Activated CD8-positive, alpha-beta T cell treated with anti-CD3 and anti-CD28 coated beads for 36 hours (primary cell): ENCODE results near the gene CCDC47. TPM values are rescaled to one million over a fixed set of nuclear protein-coding genes. Genes with fewer than 3 reads are reported as not detected.

ENCODE experiments used
- ATAC-seq: fragments of 200-7000 bp; cut with Tn5 transposase; one replicate; pipeline ENCODE4 v1.10.0; 2021; ENCODE audit warnings: mild to moderate bottlenecking, moderate library complexity
- CTCF ChIA-PET: fragments of 350-600 bp; sonication (Branson Sonifier 250); formaldehyde crosslinking; loops from one replicate; lab custom pipeline; 2021; ENCODE audit warnings: antibody characterized with exemption; lab: Charles Lee
- POLR2A ChIA-PET: fragments of 350-600 bp; sonication (Branson Sonifier 250); formaldehyde crosslinking; loops from one replicate; lab custom pipeline; 2021; ENCODE audit warnings: antibody characterized with exemption; lab: Charles Lee
- DNase-seq: peaks from one replicate; pipeline ENCODE4 v3.0.0-alpha.2; 2020
- H3K27ac Mint-ChIP-seq: one replicate; pipeline ENCODE4 v1.8.0; 2021; ENCODE audit warnings: mild to moderate bottlenecking, mixed read lengths
- H3K27me3 Mint-ChIP-seq: one replicate; pipeline ENCODE4 v1.8.0; 2021; ENCODE audit warnings: mixed read lengths
- H3K36me3 Mint-ChIP-seq: one replicate; pipeline ENCODE4 v1.8.0; 2021; ENCODE audit warnings: low read depth, mixed read lengths
- H3K4me1 Mint-ChIP-seq: one replicate; pipeline ENCODE4 v1.8.0; 2021; ENCODE audit warnings: low read depth, mixed read lengths
- H3K4me3 Mint-ChIP-seq: one replicate; pipeline ENCODE4 v1.8.0; 2021; ENCODE audit warnings: mild to moderate bottlenecking, moderate library complexity, mixed read lengths
- H3K9me3 Mint-ChIP-seq: one replicate; pipeline ENCODE4 v1.8.0; 2021; ENCODE audit warnings: mixed read lengths
- CTCF ChIP-seq: fragments of 200-600 bp; IDR thresholded peaks from one replicate; pipeline ENCODE4 v1.8.0; 2022; ENCODE audit warnings: antibody characterized with exemption, mild to moderate bottlenecking
- intact Hi-C: fragments of 100-400 bp; cut with micrococcal nuclease; formaldehyde crosslinking; loops from one replicate; pipeline ENCODE4 v1.10.0; 2022
- total RNA-seq, 2 experiments: library from RNA; stranded (reverse); gene quantifications; one replicate each; pipeline ENCODE4 v1.2.3, GENCODE V29; 2021

CCDC47 gene
- total RNA-seq, 2 experiments from 2014 or later = 63.0 to 64.4 TPM

DNA sequence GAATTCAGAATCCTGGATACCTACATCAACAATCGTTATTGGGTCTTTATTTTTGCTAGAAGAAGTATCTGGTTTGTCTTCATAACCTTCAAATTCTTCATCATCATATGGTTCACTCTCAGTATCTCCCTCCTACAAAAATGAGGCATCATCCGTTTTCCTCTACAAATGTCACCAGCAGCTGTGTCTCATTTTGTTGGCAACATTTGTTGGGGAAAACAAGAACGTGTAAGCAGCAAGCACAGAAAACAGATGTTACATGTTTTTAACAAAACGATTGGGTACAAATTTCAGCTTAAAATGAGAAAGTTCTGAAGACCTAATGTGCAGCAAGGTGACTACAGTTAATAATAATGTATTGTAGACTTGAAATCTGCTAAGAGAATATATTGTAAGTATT is 8.7 kb downstream of the CCDC47 start:
- DNase-seq = no peak
- ChIA-PET POLR2A (no interaction called here), CTCF (interaction anchor here (1.1 to 1.5 kb wide), 4 partner anchors 14 to 101 kb away, joined by 3 to 4 read pairs (median 4); no protein-coding TSS in a partner anchor)
- no peaks in the 10 kb centered on the region for H3K9me3 Mint-ChIP-seq
- no peak overlapping the region for H3K4me3 Mint-ChIP-seq
- no peak for ATAC-seq
- peak overlapping the region; percentile 2 for H3K27ac Mint-ChIP-seq
- TF ChIP-seq CTCF = no peak
- intact Hi-C loops = no loop called here
- no peaks in the 10 kb centered on the region for H3K27me3 Mint-ChIP-seq
- H3K36me3 Mint-ChIP-seq = peaks cover 47% of the 10 kb centered on the region
- peaks cover 35% of the 10 kb centered on the region for H3K4me1 Mint-ChIP-seq

GRCh38 chr17:63762161-63763078 is 11.0 kb downstream of the CCDC47 start:
- intact Hi-C loops = no loop called here
- TF ChIP-seq CTCF = no peak
- CTCF ChIA-PET = interaction anchor here (1.1 to 2.0 kb wide), 4 partner anchors 10 to 67 kb away, joined by 4 to 6 read pairs (median 4); partner anchors contain the start of genes CCDC47 and DDX42
- no peak for ATAC-seq
- H3K9me3 Mint-ChIP-seq = no peaks in the 10 kb centered on the region
- POLR2A ChIA-PET = interaction anchor here (0.6 to 1.8 kb wide), 9 partner anchors 8 to 141 kb away, joined by 3 to 13 read pairs (median 4); partner anchors contain the start of genes CCDC47, DDX42 and STRADA
- no peak for DNase-seq
- no peak overlapping the region for H3K4me3 Mint-ChIP-seq
- peaks cover 58% of the 10 kb centered on the region for H3K36me3 Mint-ChIP-seq
- no peaks in the 10 kb centered on the region for H3K27me3 Mint-ChIP-seq
- H3K27ac Mint-ChIP-seq = no peak overlapping the region
- H3K4me1 Mint-ChIP-seq = peaks cover 22% of the 10 kb centered on the region

- ChIA-PET POLR2A (interaction anchor here (1.0 to 1.2 kb wide), 3 partner anchors 17 to 140 kb away, joined by 3 to 5 read pairs (median 4); partner anchors contain the start of gene STRADA), CTCF (interaction anchor here (1.5 kb wide), 1 partner anchor 68 kb away, joined by 4 read pairs; no protein-coding TSS in a partner anchor)
- peak overlapping the region; percentile 50 for H3K27ac Mint-ChIP-seq
- DNase-seq (peak; percentile 60), ATAC-seq (peak; percentile 71)
- H3K4me3 Mint-ChIP-seq = no peak overlapping the region
- peaks cover 60% of the 10 kb centered on the region for H3K36me3 Mint-ChIP-seq
- H3K4me1 Mint-ChIP-seq = peaks cover 12% of the 10 kb centered on the region
- TF ChIP-seq CTCF = no peak
- H3K9me3 Mint-ChIP-seq = no peaks in the 10 kb centered on the region
- no peaks in the 10 kb centered on the region for H3K27me3 Mint-ChIP-seq
- intact Hi-C loops = no loop called here
Measured at GRCh38 chr17:63760771-63761539, 12.4 kb downstream of the CCDC47 start.

- H3K27ac Mint-ChIP-seq = no peak overlapping the region
- intact Hi-C loops = no loop called here
- ChIA-PET CTCF (interaction anchor here (1.0 kb wide), 1 partner anchor 48 kb away, joined by 4 read pairs; no protein-coding TSS in a partner anchor), POLR2A (no interaction called here)
- ATAC-seq (no peak), DNase-seq (no peak)
- peaks cover 10% of the 10 kb centered on the region for H3K4me1 Mint-ChIP-seq
- no peak overlapping the region for H3K4me3 Mint-ChIP-seq
- H3K9me3 Mint-ChIP-seq = no peaks in the 10 kb centered on the region
- peaks cover 56% of the 10 kb centered on the region for H3K36me3 Mint-ChIP-seq
- no peak for TF ChIP-seq CTCF
- no peaks in the 10 kb centered on the region for H3K27me3 Mint-ChIP-seq
Measured at GRCh38 chr17:63758428-63758827, 15.0 kb downstream of the CCDC47 start.
